DOHH2 (cell line): Measurements from ENCODE around the gene GPC5.

Source experiments
- EZH2phosphoT487 ChIP-seq: fragments of 200-600 bp; sonication (generic); IDR thresholded peaks from 2 replicates; pipeline ENCODE4 v1.6.1; 2017; ENCODE audit warnings: borderline replicate concordance, mild to moderate bottlenecking, antibody characterized with exemption, low read length, moderate library complexity, mixed read lengths
- TF ChIP-seq, protein P1 (sequence below): fragments of 200-600 bp; sonication (generic); IDR thresholded peaks from one replicate; pipeline ENCODE4 v1.5.1; 2014; ENCODE audit warnings: antibody characterized with exemption, mild to moderate bottlenecking, low read depth, low read length; ENCODE audit not compliant: poor library complexity, severe bottlenecking

DNA sequence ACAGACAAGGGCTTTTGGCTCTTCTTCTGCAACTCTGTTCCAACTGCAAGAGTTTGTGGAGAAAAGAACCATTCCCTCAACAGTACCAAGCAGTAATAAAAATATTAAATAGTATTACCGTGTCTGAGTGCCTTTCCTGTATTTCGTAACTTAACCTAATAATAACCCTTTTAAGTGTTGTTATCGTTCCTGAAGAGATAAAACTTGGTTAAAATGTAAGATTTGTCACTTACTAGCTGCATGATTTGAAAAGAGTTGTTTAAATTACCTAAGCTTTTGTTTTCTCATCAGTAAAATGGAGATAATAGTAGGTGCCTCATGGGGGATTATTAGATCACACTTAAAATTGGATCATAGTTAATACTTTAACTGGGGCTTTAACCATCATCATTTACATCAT, 447.2 kb downstream of the GPC5 start:
- TF ChIP-seq EZH2phosphoT487: no peak
- TF ChIP-seq, protein P1, sequence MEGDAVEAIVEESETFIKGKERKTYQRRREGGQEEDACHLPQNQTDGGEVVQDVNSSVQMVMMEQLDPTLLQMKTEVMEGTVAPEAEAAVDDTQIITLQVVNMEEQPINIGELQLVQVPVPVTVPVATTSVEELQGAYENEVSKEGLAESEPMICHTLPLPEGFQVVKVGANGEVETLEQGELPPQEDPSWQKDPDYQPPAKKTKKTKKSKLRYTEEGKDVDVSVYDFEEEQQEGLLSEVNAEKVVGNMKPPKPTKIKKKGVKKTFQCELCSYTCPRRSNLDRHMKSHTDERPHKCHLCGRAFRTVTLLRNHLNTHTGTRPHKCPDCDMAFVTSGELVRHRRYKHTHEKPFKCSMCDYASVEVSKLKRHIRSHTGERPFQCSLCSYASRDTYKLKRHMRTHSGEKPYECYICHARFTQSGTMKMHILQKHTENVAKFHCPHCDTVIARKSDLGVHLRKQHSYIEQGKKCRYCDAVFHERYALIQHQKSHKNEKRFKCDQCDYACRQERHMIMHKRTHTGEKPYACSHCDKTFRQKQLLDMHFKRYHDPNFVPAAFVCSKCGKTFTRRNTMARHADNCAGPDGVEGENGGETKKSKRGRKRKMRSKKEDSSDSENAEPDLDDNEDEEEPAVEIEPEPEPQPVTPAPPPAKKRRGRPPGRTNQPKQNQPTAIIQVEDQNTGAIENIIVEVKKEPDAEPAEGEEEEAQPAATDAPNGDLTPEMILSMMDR: no peak
